ENCODE results near the gene PAOX.

Gene PAOX

DNA sequence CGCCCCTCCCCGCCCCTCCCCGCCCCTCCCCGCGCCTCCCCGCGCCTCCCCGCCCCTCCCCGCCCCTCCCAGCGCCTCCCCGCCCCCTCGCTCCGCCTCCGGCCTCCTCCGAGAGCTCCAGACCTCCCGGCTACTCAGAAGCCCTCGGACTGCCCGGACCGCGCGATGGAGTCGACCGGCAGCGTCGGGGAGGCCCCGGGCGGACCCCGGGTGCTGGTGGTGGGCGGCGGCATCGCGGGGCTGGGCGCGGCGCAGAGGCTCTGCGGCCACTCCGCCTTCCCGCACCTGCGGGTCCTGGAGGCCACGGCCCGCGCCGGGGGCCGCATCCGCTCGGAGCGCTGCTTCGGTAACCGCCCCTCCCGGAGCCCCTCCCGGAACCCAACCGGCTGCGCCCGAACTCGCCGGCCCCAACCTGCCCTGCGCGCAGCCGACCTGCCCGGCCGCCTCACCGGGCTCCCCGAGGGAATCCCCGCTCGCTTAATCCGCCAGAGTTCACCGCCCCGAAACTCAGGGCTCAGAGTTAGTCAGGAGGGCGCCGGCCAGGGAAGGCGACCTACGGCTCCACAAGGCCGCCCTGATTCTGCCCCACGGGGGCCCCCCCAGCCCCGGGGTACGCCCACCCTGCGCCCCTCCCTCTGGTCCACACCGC, at the start of gene PAOX:
Gene PAOX (plus strand): TSS at position 111 of the 649 bp plus-strand sequence. CDS start 55 bp downstream, at position 166.
- DNase-seq (ENCODE audit: low read depth) = peak; percentile 47

DNA sequence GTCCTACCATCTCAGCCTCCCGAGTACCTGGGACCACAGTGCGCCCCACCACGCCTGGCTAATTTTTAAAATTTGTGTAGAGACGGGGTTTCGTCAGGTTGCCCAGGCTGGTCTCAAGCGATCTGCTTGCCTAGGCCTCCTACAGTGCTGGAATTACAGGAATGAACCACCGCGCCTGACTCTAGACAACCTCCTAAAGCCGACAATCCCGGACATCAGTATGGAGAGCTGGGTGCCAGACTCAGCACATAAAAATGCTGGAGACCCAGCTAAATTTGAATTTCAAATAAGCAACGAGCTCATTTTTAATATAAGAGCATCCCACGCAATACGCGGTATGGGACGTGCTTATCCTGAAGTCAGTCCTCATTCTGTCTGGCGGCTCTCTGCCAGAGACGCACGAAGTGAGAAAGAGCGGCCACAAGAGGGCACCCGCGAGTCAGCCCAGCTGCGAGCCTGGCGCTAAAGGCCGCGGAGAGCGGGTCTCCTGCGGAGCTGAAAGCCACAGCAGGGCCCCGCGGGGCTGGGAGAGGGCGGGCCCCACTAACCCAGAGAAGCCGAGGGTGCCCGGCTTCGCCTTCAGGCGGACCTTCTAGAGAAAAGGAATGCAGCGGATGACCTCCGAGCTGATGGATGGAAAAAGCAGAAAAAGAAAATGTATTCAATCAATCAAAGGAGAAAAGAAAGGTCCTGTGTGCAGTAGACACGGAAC, 49.4 kb upstream of the PAOX start:
- peak; percentile 76 for DNase-seq (ENCODE audit: low read depth)

DNA sequence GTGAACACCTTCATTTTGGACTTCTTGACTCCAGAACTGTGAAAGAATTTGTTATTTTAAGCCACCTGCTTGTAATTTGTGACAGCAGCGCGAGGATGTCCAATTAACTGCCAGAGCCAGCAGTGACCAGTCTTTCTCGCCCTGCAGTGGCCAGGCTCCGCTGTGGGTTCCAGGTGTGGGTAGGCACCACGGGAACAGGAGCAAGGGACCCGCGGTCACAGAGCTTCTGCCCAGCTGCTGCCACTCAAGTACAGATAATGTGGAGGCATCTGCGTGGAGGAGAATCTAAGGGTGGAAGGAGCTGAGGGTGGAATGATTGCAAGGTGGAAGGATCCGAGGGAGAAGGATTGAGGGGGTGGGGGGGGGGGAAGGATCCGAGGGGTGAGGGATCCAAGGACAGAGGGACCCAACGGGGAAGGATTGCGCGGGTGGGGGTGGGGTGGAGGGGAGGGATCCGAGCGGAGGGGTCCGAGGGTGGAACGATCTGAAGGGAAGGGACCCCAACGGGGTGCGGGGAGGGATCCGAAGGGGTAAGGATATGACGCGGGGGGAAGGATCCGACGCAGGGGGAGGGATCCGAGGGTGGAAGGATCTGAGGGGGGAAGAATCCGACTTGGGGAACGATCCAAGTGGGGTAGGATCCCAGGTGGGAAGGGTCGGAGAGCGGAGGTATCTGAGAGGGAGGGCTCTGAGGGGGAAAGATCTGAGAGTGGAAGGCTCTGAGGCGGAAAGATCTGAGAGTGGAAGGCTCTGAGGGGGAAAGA, 45.9 kb upstream of the PAOX start:
- DNase-seq (ENCODE audit: low read depth) = no peak

DNA sequence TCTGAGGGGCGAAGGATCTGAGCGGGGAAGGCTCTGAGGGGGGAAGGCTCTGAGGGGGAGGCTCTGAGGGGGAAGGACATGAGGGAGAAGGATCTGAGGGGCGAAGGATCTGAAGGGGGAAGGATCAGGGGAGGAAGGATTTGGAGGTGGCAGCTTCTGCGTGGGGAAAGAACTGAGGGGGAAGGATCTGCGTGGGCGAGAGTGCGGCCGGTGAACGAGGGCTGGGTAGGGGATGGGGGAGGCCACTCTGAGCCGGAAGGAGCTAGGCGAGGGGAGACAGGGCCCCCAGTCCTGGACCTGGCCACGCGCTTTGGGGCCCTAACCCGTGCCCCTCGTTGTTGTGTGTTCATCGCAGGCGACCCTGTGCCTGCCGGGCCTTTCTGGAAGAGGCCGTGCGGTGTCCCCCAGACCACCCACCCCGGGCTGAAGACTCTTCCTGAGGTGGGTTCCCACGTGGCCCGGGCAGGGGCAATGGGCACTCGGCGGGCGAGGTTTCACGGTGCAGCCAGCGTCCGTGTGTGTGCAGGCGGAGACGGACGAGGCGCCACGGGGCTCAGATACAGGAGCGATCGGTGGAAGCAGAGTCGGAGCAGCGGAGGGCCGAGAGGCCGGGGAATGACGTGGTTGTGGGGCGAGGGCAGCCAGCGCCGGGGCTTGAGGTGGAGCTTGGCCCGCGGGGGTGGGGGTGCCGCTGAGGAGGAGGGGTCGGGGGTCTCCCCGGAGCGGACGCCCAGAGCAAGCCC, 44.4 kb upstream of the PAOX start:
- no peak for DNase-seq (ENCODE audit: low read depth)

DNA sequence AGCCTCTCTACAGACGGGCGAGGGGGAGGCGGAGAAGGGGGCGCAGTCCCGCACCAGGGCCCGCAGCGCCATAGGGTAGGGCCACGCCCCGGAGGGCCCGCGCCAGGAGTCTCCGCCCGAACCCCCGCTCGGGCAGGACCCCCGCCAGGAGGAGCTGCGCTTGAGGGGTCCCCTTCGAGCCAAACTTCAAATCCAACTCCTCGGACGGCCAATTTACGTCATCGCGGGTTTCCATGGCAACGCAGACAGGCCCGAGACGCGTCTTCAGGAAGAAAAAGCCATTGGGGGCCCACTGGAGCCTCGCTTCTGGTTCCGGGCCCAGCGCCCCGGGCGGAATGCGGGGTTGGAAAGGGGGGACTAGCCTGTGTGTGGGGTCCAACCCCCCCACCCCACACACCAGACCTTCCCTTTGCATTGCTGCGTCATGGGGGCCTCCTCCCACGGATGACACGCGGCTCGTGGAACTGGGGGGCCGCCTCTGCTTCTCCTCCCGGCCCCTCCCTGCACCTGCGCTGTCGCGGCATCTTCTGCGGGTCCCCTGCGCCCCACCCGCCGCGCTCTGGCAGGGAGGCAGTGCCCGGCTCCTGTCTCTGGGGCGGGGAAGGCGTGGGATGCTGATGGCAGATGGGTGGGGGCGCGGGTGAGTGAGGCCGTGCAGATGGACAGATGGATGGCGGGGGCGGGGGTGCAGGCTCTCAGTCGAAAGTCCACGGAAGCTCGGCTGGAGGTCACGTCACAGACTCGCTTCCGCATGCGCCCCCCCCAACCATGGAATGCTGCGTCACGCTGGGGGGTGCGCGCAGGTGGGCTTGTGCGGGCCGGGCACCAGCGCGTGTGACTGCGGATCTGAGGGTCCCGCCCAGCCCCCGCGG, 43.6 kb upstream of the PAOX start:
- peak; percentile 69 for DNase-seq (ENCODE audit: low read depth)

DNA sequence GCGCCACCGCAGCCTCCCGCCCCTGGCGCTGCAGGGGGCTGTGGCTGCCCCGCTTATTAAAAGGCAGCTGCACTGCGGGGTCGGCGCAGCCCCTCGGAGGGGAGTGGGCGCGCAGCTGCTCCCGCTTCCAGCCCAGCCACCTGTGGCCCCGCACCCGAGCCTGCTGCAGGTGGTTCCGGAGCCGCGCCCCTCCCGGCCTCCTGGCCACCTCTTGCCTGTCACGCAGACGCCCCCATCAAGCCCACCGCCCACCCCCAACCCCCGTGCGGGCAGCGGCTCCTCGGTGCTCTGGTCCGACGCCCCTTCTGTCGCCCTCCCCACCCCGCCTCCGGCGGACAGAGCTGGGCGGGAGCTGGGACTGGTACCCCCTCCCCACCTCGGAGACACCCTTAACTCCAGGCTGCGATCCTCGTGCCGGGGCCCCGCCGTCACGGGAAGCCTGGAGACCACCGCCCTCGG, 42.9 kb upstream of the PAOX start:
- no peak for DNase-seq (ENCODE audit: low read depth)

DNA sequence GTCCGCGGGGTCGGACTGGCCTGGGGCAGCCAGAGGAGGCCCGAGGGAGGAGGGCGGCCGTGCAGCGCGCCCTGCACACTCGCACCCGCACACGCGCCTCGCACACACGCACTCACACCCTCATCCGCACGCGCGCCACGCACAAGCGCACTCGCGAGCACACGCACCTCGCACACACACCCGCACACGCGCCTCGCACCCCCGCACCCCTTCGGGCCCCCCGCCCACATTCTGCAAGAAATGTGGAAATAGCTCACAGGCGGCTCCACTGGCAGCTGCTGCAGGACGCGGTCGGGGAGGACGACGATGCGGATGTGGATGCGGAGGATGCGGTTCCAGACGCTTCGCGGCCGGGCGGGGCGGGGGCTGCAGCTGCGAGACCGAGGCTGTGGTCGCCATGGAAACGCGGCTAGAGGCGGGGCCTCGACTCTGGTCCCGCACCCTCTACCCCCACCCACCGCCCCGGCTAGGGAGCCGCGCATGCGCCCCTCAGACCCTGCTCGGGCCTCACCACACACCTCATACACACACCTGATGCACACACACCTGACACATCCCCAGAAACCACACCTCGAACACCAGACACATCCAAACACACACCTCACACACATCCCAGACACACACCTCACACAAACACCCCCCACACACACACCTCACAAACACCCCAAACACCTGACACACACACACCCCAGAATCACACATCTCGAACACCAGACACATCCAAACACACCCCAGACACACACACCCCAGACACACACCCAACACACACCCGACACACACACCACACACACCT, 42.3 kb upstream of the PAOX start, which contains the start of gene CALY:
Gene CALY (minus strand): TSS at position 320 of the 793 bp plus-strand sequence. CDS start 7,907 bp downstream, outside the sequence.
- DNase-seq (ENCODE audit: low read depth) = peak; percentile 87

DNA sequence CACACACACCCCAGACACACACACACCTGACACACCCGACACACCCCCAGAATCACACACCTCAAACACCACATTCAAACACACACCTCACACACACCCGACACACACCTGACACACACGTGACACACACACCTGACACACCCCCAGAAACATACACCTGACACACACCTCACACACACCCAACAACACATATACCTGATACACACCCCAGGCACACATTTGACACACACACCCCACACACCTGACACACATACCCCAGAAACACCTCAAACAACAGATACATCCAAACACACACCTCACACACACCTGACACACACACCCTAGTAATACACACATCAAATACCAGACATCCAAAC, 41.7 kb upstream of the PAOX start:
- DNase-seq (ENCODE audit: low read depth) = no peak

DNA sequence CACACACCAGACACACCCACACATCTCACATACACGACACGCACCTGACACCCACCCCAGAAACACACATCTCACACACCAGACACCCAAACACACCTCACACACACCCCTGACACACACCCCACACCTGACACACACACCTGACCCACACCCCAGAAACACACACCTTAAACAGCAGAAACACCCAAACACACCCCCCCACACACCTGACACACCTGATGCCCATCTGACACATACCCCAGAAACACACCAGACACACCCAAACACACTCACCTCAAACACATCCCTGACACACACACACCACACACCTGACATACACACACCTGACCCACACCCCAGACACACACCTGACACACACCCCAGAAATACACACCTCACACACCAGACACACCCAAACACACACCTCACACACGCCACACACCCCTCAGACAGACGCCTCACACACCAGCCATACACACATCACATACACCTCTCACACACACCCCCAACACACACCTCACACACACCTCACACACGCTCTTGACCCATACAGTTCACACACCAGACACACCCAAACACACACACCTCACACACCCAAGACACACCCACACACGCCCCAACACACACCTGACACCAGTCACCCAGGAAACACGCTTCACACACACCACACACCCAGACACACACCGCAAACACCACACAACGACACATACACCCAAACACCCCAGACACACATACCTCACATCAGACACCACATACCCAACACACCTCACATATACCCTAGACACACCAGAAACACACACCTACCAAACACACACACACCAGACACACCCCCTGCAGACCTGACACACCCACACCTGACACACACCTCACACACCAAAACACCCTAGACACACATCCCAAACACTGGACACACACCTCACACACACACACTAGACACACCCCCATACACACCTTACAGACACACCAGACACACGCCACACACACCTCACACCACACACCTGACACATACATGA, 40.7 kb upstream of the PAOX start:
- no peak for DNase-seq (ENCODE audit: low read depth)

DNA sequence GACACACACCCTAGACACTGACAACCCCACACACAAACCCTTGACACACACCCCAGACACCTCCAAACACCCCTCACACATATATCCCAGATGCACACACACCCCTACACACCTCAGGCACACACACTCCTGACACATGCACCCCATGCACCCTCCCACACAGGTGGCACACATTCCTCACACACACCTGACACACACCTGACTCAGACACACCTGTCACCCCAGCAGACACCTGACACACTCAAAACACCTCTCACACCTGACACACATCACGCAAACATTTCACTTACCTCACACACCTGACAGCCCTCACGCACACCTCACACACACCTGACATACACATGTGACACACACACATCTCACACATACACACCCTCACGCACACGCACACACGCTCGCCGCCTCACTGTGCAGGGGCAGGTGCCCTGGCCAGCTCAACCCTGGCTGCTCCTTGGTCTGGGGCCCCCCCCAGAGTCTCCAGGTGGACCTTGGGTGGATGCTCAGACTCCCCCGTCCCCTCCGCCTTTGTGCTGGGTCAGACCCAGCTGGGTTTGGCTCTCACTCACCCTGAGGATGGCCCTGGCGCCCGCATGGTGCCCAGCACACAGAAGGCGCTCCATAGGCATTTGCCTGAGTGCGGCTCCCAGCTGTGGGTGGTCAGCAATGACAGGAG, 39.2 kb upstream of the PAOX start:
- no peak for DNase-seq (ENCODE audit: low read depth)

DNA sequence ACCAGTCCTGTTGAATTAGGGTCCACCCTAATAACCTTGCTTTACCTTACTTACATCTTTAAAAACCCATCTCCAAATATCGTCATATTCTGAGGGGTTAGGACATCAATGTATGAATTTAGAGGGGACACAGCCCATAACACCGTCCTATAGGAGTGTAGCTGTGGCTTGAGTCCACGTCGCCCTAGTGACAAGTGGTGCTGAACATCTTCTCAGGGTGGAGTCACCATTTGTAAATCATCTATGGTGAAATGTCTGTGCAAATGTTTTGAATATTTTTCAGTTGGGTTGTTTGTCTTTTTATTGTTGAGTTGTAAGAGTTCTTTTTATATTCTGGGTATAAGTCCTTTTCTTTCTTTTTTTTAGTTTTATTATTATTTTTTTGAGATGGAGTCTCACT, 37.1 kb upstream of the PAOX start:
- no peak for DNase-seq (ENCODE audit: low read depth)

DNA sequence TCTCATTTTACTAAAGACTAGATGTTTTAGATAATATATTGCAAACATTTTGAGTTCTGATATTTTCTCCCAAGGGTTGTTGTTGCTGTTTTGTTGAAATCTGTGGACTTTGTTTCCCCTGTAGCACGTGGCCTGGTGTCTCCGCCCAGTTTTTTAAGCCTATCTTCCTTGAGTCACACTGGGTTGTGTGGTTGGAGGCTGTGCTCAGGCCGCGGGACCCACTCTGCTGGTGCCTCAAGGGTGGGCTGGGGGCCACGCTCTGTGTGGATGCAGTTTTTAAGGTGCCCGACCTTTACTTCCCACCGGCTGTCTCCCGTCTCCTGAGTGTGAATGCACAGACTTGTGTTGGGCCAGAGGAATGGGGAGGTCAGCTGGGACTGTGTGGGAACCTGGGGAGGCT, 36.1 kb upstream of the PAOX start:
- no peak for DNase-seq (ENCODE audit: low read depth)

DNA sequence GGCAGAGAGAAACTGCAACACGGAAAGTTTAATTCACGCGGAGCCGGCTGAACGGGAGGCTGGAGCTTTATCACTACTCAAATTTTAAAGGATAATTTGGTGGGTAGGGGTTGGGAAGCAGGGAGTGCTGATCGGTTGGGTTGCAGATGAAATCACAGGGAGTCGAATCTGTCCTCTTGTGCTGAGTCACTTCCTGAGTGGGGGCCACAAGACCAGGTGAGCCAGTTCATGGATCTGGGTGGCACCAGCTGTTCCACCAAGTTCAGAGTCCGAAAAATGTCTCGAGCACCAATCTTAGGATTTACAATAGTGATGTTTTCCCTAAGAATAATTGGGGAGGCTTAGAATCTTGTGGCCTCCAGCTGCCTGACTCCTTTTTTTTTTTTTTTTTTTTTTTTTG, 35.5 kb upstream of the PAOX start:
- DNase-seq (ENCODE audit: low read depth) = no peak

DNA sequence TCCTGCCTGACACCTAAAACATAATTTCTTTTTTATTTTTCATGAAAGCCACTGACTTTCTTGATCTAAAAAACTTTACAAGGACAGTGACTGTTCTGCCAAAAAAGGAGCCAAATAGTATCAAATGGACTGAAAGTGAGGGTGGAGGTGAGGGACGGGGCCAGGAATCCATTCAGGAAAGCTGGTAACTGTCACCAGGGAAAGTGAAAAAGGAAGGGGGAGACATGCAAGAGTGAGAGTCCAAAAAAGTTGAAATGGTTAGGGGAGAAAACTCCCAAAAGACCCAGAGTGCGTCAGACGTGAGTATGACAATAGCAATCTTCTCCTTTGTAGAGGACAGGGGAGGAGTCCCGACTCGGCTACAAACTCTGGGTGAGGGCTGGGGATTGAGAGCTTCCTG, 34.8 kb upstream of the PAOX start:
- no peak for DNase-seq (ENCODE audit: low read depth)

DNA sequence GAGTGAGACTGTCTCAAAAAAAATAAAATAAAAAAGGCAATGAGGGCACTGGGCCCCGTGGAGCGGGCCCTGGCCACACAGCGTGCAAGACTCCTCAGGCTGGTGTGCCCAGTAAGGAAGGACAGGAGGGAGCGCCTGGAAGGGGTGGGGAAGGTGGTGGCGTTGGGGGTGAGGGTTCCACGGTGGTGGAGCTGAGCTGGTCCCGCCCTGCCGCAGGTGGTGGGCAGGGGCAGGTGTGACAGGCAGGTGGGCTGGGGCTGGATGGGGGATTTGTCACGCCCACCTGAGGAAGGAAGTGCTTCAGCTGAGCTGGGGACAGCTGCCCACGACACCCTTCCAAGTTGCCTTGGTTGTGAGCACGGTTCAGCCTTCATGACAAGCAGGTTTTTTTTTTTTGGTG, 32.6 kb upstream of the PAOX start:
- DNase-seq (ENCODE audit: low read depth) = no peak

DNA sequence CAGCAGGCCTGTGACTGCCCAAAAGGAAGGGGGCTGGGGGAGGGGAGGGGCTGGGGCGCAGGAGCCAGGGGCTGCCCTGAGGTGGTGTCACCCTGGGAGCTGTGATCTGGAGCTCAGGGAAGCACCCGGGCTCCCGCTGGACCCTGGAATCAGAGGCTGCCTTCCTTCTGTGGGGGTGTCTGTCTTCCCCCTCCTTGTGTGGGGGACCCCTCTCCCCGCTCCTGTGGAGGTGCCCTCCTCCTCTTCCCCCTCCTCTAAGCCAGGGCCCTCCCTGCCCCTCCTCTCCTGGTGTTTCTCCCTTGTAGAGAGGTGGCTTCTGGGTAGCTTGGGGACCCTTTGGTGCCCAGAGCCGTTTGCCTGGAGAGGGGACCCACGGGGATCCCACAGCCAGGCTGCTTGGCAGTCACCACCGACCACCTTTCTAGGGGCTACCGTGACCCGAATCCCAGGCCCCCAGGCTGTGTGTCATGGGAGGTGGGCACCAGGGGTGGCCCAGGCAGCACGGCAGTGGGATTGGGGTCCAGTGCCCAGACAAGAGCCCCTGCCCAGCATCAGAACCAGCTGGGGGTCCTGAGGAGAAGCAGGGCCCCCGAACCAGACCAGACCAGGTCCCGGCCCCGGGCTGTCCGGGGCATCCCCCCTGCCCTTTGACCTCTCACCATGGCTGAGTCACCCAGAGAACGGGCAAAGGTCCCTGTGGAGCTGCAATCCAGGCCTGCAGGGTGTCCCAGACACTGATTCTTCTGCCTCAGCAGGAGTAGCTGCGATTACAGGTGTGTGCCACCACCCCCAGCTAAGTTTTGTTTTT, 31.1 kb upstream of the PAOX start:
- no peak for DNase-seq (ENCODE audit: low read depth)

DNA sequence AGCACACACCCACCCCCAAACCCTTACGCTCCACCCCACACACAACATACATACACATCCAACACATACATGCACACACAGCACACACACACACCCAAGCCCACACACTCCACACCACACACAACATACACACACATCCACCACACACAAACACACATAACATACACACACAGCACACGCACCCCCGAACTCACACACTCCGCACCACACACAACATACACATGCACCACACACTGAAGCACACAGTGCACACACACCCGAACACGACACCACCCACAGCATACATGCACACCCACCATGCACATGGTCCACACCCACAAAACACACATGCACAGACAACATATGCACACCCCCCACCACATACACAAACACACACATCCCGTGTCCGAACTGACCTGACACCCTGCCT, 29.9 kb upstream of the PAOX start:
- DNase-seq (ENCODE audit: low read depth) = no peak

DNA sequence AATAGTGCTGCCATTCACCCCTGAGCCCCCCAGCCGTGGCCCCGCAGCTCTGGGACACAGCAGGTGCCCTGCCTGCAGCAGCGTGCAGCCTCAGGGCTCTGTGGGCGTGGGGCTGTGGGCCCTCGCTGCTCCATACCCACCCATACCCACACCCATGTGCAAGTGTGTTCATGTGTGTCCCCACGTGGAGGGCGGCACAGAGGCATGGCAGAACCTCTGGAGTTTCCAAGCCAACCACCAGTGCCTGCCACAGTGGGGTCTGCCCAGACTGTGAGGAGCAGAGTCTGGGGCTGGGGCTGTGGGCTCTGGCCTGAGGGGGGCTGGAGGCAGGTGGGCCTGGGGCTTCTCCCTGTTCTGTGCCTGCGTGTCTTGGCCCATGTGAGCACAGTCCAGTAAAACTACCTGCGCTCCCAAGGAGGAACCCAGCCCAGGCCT, 29.5 kb upstream of the PAOX start:
- no peak for DNase-seq (ENCODE audit: low read depth)

Measured in activated T-helper 1 cell treated with Interleukin-2 at 50 U/mL for 16 hours (primary cell).